ENCODE results near the gene SHH.

SHH gene

GRCh38 chr7:155793720-155794119, 18.5 kb downstream of the SHH start:
- TF ChIP-seq, protein P1, sequence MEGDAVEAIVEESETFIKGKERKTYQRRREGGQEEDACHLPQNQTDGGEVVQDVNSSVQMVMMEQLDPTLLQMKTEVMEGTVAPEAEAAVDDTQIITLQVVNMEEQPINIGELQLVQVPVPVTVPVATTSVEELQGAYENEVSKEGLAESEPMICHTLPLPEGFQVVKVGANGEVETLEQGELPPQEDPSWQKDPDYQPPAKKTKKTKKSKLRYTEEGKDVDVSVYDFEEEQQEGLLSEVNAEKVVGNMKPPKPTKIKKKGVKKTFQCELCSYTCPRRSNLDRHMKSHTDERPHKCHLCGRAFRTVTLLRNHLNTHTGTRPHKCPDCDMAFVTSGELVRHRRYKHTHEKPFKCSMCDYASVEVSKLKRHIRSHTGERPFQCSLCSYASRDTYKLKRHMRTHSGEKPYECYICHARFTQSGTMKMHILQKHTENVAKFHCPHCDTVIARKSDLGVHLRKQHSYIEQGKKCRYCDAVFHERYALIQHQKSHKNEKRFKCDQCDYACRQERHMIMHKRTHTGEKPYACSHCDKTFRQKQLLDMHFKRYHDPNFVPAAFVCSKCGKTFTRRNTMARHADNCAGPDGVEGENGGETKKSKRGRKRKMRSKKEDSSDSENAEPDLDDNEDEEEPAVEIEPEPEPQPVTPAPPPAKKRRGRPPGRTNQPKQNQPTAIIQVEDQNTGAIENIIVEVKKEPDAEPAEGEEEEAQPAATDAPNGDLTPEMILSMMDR (IDR thresholded peaks at IDR 0.05; ENCODE audit: low read depth, low read length): no peak
- no peak for DNase-seq (ENCODE audit: extremely low read depth, low read depth)

GRCh38 chr7:155792999-155793560, 19.2 kb downstream of the SHH start:
- no peak for DNase-seq (ENCODE audit: extremely low read depth, low read depth)

GRCh38 chr7:155792315-155792960, 19.8 kb downstream of the SHH start:
- DNase-seq (ENCODE audit: extremely low read depth, low read depth): no peak
- TF ChIP-seq, protein P1 (IDR thresholded peaks at IDR 0.05; ENCODE audit: low read depth, low read length): no peak

More at GRCh38 chr7:155792999-155793560, 19.2 kb downstream of the SHH start:
- TF ChIP-seq, protein P1 (IDR thresholded peaks at IDR 0.05; ENCODE audit: low read depth, low read length): no peak

DNA sequence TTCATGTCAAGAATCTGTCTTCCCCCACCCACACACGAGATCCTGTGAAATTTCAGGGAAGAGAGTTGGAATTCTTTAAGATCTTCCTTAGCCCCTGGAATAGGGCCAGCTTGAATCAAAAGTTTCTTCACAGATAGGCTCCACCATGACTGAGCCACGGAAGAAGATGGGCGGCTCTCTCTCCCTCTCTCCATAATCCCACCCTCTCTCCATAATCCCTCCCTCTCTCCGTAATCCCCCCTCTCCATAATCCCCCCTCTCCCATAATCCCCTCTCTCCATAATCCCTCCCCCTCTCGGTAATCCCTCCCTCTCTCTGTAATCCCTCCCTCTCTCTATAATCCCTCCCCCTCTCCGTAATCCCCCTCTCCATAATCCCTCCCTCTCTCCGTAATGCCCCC, 20.4 kb downstream of the SHH start:
- no peak for DNase-seq (ENCODE audit: extremely low read depth, low read depth)
- TF ChIP-seq, protein P1 (IDR thresholded peaks at IDR 0.05; ENCODE audit: low read depth, low read length): no peak

DNA sequence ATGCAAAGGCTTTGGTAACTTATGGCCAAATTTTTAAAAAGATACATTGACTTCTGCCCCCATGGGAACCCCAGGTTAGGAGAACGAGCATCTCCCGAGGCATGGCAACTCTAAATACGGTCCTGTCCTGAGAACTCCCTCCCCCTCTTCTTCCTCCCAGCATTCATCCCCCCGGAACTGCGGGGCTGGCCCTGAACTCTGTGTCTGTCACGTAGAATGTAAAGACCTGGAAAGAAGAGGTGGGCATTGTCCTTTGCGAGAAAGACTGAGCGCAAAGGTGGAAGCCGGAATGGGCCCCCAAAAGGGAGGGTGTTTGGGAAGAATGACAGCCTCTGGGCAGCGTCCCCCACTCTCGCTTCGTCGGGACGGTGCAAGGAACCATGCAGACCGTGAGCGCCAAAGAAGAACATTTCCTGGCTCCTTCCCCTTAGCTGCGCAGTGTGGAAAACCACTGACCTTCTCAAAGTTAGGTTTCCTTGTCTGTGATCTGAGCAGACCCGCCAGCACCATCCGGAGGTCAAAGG, 21.0 kb downstream of the SHH start:
- DNase-seq (ENCODE audit: extremely low read depth, low read depth): no peak
- TF ChIP-seq, protein P1 (IDR thresholded peaks at IDR 0.05; ENCODE audit: low read depth, low read length): no peak

GRCh38 chr7:155790666-155791065, 21.6 kb downstream of the SHH start:
- TF ChIP-seq, protein P1 (IDR thresholded peaks at IDR 0.05; ENCODE audit: low read depth, low read length): no peak

GRCh38 chr7:155789001-155789725, 23.1 kb downstream of the SHH start:
- DNase-seq (ENCODE audit: extremely low read depth, low read depth): no peak
- TF ChIP-seq, protein P1 (IDR thresholded peaks at IDR 0.05; ENCODE audit: low read depth, low read length): no peak

More at GRCh38 chr7:155790666-155791065, 21.6 kb downstream of the SHH start:
- DNase-seq (ENCODE audit: extremely low read depth, low read depth): no peak
